NCI-H524 treated with DMSO at 0.1 percent for 48 hours (cell line): ENCODE data around the gene TPSG1.
A peak's percentile ranks its signal among the peaks of the same experiment; 100 is the strongest.
"Not testable (repeated sequence)": the region's sequence is repeated elsewhere in the genome, so short reads cannot be mapped to it uniquely, and the experiment has no call there.

ENCODE experiments used
- DNase-seq: peaks from one replicate; lab custom pipeline; 2025; lab: John Stamatoyannopoulos, UW

TPSG1 gene

DNA sequence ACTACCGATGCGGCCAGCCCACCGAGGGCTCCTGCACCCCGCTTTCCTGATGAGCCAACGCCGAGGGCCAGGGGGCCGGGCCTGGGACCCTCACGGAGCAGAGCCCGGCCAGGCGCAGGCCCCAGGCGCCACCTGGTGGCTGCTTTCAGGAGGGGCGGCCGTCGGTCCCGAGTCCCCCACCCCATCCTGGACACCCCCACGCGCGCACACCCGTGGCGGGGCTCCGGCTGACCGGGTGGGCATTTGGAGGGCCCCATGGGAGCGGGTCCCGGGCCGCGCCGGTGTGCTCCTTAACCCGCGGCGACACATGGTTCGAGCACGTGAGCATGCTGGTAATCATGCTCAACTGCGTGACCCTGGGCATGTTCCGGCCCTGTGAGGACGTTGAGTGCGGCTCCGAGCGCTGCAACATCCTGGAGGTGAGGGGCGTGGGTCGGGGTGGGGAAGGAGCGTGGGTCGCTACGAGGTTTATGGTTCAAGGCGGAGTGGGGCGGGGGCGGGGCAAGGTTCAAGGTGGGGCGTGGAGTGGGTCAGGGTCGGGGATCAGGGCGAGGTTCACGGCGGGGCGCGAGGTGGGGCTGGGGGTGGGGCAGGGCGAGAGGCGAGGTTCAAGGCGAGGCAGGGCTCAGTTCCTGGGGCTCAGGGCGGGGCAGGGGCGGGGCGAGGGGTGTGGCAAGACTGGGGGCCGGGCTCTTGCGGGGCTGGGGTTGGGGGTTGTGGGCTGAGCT is 30.2 kb downstream of the TPSG1 start:
- no peak for DNase-seq

DNA sequence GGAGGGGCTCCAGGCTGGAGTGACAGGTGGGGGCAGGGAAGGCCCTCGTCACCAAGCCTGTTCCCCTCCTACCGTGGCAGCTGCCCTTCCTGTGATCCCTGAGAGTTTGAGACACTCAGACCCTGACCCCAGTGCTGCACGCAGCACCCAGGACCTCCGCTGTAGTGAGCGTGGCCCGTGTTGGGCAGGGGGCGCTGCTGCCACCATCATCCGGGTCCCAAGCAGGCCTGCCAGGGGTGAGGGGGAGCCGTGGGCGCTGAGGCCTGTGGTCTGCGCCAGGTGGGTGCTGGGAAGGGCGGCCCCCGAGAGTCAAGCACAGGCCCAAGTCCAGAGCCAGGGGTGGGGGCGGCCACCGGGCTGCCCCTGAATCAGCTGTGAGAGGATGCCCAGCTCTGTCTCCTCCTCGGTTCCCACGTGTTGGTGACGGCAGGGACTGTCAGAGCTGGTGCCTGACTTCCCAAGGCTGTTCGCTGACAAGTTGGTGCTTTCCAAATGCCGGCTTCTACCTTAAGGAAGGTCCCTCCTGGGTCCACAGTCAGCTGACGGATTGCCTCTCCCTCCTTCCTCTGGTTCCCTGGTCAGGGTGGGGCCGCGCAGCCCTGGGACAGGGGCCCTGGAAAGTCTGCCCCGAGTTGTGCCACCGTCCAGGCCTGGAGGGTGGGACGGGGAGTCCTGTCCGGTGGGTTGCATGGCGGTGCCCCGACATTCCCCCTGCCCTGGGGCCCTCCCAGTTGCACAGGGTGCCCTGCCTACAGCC is 31.1 kb downstream of the TPSG1 start:
- no peak for DNase-seq

DNA sequence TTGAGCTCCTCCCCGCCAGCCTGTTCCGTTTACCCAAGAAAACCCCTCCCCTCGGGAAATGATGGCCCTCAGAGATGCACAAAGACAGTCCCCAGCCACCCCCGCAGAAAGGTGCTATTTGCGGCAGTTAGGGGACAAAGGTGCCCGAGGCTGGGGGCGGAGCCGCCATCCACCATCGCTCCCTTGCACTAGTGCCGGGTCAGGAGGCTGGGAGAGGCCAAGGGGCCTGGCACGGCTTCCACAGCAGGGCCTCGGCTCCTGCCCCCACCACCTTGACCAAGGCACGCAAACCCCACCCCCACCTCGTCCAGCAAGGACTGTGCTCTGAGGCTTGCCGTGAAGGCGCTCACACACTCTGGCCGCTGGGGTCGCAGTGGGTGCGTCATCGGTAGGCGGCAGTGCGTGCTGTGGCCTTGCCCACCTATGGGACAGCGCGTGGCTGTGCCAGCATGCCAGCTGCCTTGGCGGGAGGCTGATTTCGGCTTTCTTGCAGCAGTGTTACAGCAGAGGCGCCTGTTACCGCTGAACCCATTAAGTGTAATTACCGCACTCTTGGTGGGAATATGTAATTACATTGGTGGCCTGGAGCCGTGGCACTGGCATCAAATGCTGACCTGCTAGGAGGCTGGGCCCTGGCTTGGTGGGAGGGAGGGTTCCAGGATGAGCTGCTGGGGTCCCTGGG is 31.8 kb downstream of the TPSG1 start:
- DNase-seq, result peak; percentile 2

DNA sequence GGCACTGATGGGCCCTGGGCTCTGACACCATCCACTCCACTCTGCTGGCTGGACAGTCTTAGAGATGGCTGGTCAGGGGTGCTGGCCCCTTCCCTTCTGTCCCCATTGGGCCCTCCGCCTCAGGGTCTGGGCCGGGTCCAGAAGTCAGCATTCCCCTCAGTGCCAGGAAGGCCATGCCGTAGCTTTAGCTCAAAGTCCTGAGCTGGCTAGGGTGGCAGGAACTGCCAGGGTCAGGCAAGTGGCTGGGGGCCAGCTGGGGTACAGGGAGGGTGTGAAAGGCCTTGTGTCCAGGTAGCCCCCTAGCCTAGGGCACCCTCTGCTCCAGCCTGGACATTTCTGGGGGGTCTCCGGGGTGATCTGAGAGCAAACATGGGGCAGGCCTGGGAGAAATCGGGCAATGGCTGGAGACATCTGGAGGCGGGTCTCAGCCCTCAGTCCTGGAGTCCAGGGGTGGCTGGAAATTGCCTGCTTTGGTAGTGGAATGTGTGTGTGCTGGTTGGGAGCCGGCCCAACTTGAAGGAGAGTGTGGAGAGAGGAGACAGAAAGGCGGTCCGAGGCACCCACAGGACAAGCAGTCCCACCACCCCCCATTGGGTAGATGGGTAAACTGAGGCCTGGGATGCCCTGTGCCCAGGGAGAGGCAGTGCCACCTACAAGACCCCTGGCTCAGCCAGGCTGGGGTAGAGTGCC is 32.5 kb downstream of the TPSG1 start:
- no peak for DNase-seq

DNA sequence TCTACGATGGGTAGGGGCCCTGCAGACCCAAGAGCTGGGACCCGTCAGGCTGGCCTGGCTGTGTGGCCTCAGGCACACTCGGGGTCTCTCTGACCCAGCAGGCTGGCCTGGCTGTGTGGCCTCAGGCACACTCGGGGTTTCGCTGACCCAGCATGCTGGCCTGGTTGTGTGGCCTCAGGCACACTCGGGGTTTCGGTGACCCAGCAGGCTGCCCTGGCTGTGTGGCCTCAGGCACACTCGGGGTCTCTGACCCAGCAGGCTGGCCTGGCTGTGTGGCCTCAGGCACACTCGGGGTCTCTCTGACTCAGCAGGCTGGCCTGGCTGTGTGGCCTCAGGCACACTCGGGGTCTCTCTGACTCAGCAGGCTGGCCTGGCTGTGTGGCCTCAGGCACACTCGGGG is 34.3 kb downstream of the TPSG1 start:
- not testable (repeated sequence) for DNase-seq

DNA sequence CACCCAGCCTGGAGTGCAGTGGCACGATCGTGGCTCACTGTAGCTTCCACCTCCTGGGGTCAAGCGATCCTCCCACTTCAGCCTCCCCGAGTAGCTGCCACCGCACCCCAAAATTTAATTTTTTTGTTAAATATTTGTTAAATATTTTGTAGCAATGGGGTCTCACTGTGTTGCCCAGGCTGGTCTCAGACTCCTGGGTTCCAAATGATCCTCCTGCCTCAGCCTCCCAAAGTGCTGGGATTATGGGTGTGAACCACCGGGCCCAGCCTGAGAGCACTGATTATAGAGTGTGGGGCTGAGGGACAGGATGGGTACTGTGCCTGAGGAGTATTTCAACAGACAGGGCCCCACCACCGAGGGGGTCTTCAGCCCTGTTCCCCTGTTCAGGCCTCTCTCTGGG is 35.6 kb downstream of the TPSG1 start:
- no peak for DNase-seq

DNA sequence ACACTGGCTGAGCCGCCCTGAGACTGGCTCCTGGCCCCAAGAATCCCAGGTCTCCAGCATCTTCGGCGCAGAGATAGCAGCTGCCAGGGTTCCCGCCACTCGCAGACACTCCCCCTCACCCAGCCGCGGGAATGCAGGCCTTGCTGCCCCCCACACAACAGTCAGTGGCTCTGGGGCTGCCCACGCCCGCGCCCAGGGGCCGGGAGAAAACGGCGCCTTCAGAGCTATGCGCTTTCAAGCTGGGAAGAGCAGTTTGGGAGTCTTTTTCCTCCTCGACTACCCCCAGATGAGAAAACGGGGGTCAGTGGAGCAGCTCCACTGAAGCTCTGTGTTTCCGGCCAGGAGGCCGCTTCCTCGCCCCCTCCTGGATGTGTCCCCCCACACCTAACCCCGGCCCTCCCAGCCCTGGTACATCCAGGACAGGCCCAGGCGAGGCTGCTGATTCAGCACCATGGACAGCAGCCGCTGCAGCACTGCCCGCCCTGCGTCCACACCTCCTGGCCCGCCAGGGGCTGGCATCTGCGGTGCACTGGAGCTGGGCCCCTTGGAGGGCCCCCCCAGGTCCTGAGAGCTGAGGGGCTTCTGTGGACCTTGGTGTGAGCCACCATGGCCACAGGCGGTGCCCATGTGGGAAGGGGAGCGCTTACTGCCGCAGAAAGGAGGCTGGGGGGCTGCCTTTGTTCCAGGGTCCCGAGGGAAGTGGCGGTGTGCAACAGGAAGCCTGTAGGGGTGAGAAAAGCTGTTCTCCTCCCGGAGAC is 36.5 kb downstream of the TPSG1 start:
- no peak for DNase-seq

DNA sequence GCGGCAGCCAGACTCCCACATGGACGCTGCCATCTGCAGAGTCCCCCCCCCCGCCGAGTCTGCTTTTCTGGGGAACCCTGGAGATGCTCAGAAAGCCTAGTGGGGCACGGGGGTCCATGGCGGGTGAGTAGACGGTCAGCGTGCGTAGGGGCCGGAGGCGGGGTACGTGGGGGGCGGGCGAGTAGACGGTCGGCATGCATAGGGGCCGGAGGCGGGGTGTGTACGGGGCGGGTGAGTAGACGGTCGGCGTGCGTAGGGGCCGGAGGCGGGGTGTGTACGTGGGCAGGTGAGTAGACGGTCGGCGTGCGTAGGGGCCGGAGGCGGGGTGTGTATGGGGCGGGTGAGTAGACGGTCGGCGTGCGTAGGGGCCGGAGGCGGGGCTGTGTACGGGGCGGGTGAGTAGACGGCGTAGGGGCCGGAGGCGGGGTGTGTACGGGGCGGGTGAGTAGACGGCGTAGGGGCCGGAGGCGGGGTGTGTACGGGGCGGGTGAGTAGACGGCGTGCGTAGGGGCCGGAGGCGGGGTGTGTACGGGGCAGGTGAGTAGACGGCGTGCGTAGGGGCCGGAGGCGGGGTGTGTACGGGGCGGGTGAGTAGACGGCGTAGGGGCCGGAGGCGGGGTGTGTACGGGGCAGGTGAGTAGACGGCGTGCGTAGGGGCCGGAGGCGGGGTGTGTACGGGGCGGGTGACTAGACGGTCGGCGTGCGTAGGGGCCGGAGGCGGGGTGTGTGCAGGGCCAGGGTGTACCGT is 39.4 kb downstream of the TPSG1 start:
- not testable (repeated sequence) for DNase-seq

DNA sequence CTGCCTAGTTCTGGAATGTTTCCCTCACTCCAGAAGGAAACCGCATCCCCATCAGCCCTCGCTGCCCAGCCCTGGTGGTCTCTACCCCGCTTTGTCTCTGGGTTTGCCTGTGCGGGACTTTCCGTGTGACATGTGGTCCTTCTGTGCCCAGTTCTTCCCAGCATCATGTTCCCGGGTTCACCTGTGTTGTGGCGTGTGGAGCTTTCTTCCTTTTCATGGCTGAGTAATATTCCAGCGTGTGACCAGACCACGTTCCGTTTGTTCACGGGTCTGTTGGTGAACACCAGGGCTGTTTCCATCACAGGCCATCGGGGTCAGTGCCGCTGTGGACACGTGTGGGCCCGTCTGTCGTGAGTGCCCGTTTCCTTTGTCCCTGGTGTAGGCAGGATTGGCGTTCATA is 40.1 kb downstream of the TPSG1 start:
- no peak for DNase-seq

DNA sequence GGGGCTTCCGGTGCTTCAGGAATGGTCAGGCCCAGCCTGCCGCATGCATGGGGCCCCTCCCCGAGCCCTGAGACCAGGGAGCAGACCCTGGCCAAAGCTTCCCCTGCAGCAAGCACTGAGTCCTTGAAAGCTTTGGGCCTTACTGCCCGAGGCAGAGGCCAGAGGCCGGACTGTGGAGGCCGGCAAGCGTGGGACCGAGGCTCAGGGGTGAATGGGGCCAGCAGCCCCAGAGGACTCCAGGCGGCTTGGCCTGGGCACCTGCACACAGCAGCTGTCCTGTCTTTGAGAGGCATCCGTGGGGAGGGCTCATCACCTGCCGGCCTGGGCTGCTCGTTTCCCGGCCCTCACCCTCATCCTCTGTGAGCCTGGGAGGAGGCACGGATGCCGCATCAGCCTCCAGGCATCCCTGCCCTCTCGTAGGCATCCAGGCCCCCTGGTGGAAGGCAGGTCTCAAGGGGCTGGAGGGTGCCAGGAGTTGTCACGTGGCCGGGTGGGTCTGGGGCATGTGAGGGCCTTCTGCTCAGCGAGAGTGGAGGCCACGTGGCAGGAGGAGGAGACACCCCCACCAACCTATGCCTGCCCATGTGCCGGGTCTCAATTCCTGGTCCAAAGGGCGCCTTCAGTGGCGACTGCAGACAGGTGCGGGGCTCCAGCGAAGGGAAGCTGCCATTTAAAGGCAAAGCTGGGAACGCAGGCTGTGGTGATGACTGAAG is 40.8 kb downstream of the TPSG1 start:
- peak; percentile 10 for DNase-seq

DNA sequence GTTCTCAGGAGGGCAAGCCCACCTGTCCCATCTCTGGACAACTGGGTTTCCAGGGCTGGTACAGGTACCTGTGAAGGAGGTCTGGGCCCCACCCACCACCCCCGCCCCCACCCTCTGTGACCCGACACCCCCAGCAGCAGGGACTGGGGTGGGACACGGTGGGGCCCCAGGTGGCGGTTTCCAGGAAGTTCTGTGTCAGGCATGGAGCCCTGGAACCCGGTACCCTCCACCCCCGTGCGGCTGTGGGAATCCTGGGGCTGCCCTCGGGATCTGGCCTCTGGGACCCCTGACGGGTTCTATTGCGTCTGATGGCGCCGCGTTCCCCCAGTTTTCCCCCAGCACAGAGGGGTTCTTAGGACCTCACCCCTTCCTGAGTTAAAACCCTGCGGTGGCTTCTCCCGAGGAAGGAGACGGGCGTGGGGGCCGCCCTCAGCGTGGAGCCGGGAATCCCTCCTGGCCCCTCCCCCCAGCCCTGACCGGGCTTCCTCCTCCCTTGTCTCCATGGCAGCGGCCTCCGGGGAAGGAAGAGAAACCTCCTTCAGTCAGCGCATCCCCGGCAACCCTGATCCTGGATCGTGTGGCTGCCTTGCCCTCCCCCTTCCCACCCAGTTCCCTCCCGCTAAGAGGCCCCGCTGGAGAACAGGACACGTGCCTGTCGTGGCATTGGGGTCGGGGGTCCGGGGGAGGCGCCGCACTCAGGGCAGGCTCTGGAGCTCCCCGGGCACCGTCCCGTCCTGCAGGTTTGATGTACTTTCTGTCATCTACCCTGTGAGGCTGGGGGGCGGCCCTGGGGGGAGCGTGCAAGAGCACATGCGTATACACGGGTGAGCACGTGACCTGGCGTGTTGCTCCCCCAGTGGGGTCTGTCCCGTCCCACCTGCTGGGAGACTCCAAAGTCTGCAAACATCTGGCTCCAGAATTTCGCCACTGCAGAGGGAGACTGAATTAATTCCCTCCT is 41.8 kb downstream of the TPSG1 start:
- peak; percentile 6 for DNase-seq

DNA sequence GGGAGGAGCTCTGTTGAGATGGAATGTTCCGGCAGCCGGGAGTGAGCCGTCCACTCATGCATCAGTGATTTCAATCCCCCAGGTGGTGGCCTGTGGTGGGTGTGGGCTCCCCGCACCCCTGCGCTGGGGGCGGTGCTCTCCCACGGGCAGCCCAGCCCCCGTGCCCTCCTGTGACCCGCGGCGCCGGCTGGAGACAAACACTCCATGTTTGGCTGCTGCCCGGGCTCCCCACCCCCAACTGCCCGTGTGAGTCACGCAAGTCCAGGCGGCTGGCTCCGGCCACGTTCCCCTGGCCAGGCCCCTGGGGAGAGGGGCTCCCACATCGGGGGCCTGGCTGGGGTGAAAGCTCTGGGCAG is 42.8 kb downstream of the TPSG1 start:
- no peak for DNase-seq

DNA sequence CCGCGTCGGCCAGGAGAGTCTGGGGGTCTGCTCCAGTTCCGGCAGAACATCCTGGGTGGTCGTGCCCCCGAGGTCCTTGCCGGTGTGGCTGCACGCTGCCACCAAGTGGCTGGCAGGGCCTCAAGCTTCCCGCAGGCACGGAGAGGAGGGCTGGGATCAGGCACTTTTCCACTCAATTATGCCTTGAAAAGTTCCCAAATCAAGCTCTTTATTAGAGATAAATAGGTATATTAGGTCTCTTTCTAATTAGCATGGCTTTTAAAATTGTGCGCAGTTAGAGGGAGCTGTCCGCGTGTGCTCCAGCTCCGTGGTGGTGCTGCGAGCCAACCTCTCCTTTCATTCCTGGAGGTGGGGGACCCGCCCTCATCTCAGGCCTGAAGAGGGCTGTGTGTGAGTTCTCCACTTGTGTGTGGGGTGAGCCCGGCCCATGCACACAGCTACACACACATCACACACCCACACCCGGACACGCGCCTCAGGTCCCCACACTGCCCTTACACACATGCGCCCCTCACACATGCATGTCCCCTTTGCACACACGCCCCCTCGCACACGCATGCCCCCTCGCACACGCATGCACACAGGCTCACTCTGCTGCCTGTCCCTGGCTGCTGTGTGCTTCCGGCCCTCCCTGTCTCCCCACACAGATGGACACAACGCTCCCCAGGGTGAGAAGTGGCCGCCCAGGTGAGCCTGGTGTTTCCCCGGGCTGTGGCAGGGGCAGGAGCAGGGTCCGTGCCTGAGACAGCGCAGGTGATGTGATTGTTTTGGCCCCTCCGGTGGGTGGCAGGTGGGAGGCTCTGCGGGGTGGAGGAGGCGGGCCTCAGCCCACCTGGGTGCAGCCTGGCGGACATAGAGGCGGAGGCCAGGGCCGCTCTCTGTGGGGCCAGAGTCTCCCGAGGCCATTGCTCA is 43.4 kb downstream of the TPSG1 start:
- DNase-seq, result no peak

DNA sequence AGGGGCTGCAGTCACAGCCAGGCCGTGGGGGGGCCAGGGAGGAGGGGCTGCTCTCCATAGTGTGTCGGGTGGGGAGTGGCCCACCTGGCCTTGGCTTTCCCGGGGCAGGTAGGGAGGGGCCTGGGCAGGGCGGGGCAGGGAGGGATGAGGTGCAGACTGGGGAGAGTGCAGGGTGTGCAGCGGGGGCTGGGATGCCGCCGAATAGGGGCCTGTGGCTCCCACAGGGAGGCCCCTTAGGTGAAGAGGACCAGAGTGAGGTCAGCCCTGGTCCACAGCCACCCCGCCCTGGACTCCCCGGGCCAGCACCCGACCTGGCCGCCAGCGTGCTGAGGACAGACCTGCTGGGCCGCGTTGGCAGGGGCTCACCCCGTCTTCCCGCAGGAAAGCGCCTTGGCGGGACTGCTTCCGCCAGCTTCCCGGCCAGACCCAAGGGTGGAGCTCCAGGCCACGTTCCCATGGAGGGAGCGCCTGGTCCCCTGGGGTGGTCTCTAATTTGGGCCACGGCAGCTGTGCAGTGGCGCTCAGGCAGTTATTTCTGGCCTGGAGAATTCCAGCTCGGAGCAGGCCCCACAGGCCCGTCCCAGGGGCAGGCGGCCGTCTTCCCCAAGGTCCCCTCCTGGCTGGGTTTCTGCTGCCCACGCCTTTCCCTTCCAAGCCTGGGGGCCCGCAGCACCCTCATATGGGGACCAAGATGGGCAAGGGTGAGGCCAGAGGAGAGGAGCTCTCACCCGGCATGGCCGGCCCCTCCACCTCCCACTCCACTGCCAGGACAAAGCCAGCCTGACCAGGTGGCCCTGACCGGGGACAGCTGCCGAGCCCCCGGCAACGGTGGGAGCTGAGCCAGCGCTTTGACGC is 44.3 kb downstream of the TPSG1 start:
- no peak for DNase-seq

DNA sequence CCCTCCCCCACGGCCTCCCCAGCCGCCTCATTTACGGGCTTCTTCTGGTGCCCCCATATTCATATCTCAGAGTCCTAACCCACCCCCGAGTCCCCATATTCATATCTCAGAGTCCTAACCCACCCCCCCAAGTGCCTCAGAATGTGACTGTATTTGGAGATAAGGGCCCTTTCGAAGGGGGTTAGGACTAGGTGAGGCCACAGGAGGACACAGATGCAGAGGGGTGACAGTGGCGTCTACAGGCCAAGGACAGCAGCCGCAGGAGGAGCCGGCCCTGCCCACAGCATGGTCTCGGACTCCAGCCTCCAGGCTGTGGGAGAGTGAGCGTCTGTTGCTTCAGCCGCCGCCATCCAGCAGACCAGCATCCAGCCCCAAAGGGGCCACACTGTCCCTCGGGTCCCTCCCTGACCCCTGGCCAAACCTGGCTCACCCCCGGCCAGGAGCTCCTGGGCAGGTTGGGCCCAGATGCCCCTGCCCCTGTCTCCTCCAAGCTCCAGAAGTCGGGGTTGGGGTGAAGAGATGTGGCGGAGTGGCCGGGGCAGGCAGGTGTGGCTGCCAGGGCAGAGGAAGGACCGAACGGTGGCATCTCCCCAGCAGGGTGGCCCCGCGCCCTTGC is 46.7 kb downstream of the TPSG1 start:
- no peak for DNase-seq

DNA sequence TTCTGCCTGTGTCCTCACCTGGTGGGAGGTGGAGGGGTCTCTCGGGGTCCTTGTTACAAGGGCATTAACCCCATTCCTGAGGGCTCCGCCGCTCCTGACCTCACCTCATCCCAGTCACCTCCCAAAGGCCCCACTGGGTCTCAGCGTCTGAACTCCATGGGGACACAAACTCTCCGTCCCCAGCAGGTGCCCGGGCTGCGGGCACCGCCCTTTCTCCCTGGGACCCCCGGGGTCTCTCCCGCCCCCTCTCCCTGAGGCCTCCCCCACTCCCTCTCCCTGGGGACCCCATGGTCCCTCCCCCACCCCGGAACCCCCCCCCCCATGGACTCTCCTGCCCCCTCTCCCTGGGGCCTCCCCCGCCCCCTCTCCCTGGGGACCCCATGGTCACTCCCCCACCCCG is 47.3 kb downstream of the TPSG1 start:
- DNase-seq, result no peak

DNA sequence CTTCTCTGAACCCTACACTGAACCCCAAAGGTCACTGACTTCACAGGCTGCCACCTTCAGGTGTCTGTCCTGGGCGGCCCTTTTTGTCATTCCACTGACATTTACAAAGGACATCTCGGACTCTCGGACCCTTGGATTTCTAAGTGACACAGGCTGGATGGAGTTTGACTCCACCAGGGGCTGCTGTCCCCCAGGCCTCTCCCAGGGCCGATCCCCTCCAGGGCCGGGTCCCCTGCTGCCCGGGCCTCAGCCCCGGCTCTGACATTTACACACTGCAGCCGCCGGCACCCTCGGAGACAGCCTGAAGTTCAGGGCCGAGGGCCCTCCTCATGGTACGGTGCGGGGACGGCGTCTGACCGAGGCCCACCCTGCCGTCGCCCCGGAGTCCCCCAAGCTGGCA is 48.0 kb downstream of the TPSG1 start:
- no peak for DNase-seq
